Measurements from ENCODE around the gene SMCO3. TPM values are rescaled to one million over a fixed set of nuclear protein-coding genes. Genes with fewer than 3 reads are reported as not detected.

SMCO3 gene
- total RNA-seq, 2 donors from 2014 or later: not detected

GRCh38 chr12:14852880-14853279 is 38.9 kb upstream of the SMCO3 start:
- Histone ChIP-seq H3K36me3 (no peaks in the 10 kb centered on the region), H3K4me3 (no peak overlapping the region), H3K9me3 (no peaks in the 10 kb centered on the region), H3K27me3 (no peaks in the 10 kb centered on the region), H3K27ac (no peak overlapping the region), H3K4me1 (no peaks in the 10 kb centered on the region), H3K9ac (ENCODE audit: low read depth in 2 of 2, low read length in 2 of 2) (no peak overlapping the region)
- no peak for DNase-seq
- intact Hi-C loops (cut with DNase I): no loop called here
- no peak for TF ChIP-seq CTCF (IDR thresholded peaks at IDR 0.05)

GRCh38 chr12:14850929-14851663 is 37.1 kb upstream of the SMCO3 start:
- H3K27me3 ChIP-seq: no peaks in the 10 kb centered on the region
- TF ChIP-seq CTCF (IDR thresholded peaks at IDR 0.05): no peak
- no peak overlapping the region for H3K9ac ChIP-seq (ENCODE audit: low read depth in 2 of 2, low read length in 2 of 2)
- no peaks in the 10 kb centered on the region for H3K9me3 ChIP-seq
- no peak overlapping the region for H3K27ac ChIP-seq
- no peak for DNase-seq
- H3K4me1 ChIP-seq: no peaks in the 10 kb centered on the region
- intact Hi-C loops (cut with DNase I): no loop called here
- H3K4me3 ChIP-seq: no peak overlapping the region
- no peaks in the 10 kb centered on the region for H3K36me3 ChIP-seq

- DNase-seq: no peak
- H3K36me3 ChIP-seq: no peaks in the 10 kb centered on the region
- no peaks in the 10 kb centered on the region for H3K4me1 ChIP-seq
- no peak overlapping the region for H3K27ac ChIP-seq
- TF ChIP-seq CTCF (IDR thresholded peaks at IDR 0.05): no peak
- H3K9ac ChIP-seq (ENCODE audit: low read depth in 2 of 2, low read length in 2 of 2): no peak overlapping the region
- no peaks in the 10 kb centered on the region for H3K9me3 ChIP-seq
- no peak overlapping the region for H3K4me3 ChIP-seq
- intact Hi-C loops (cut with DNase I): loop anchor here (10.0 kb wide), 1 partner anchor 125 kb away; no protein-coding TSS in a partner anchor
- no peaks in the 10 kb centered on the region for H3K27me3 ChIP-seq
Observed at GRCh38 chr12:14849661-14850060, 35.7 kb upstream of the SMCO3 start.

- H3K27me3 ChIP-seq: no peaks in the 10 kb centered on the region
- no peak overlapping the region for H3K4me3 ChIP-seq
- TF ChIP-seq CTCF (IDR thresholded peaks at IDR 0.05): no peak
- no peaks in the 10 kb centered on the region for H3K9me3 ChIP-seq
- H3K27ac ChIP-seq: no peak overlapping the region
- no peak for DNase-seq
- intact Hi-C loops (cut with DNase I): loop anchor here (10.0 kb wide), 1 partner anchor 122 kb away; no protein-coding TSS in a partner anchor
- no peak overlapping the region for H3K9ac ChIP-seq (ENCODE audit: low read depth in 2 of 2, low read length in 2 of 2)
- no peaks in the 10 kb centered on the region for H3K4me1 ChIP-seq
- no peaks in the 10 kb centered on the region for H3K36me3 ChIP-seq
Observed at GRCh38 chr12:14846876-14847580, 33.0 kb upstream of the SMCO3 start.

- no peak overlapping the region for H3K4me3 ChIP-seq
- no peak overlapping the region for H3K27ac ChIP-seq
- no peaks in the 10 kb centered on the region for H3K27me3 ChIP-seq
- H3K9ac ChIP-seq (ENCODE audit: low read depth in 2 of 2, low read length in 2 of 2): no peak overlapping the region
- H3K9me3 ChIP-seq: no peaks in the 10 kb centered on the region
- intact Hi-C loops (cut with DNase I): loop anchor here (10.0 kb wide), 1 partner anchor 121 kb away; no protein-coding TSS in a partner anchor
- H3K4me1 ChIP-seq: no peaks in the 10 kb centered on the region
- DNase-seq: no peak
- TF ChIP-seq CTCF (IDR thresholded peaks at IDR 0.05): no peak
- H3K36me3 ChIP-seq: no peaks in the 10 kb centered on the region
Observed at GRCh38 chr12:14846042-14846587, 32.1 kb upstream of the SMCO3 start.

Data from colonic mucosa (tissue), 4 donors.